CD4-positive, alpha-beta T cell treated with Interleukin-17A for 1 hour (primary cell): ENCODE data around the gene MAPK1.
A peak's percentile ranks its signal among the peaks of the same experiment; 100 is the strongest.
"Not testable (repeated sequence)": the region's sequence is repeated elsewhere in the genome, so short reads cannot be mapped to it uniquely, and the experiment has no call there.

Source experiments
- DNase-seq: peaks from one replicate; pipeline ENCODE4 v3.0.0-alpha.2; 2020

The MAPK1 gene

DNA sequence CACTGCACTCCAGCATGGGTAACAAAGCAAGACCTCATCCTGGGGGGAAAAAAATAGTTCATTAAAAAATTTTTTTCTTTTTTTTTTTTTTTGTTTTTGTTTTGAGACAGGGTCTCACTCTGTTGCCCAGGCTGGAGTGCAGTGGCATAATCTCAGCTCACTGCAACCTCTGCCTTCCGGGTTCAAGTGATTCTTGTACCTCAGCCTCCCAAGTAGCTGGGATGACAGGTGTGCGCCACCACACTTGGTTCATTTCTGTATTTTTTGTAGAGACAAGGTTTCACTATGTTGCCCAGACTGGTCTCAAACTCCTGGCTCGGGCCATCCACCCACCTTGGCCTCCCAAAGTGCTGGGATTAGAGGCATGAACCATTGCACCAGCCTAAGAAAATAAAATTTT lies 142.9 kb downstream of the MAPK1 start:
- not testable (repeated sequence) for DNase-seq

DNA sequence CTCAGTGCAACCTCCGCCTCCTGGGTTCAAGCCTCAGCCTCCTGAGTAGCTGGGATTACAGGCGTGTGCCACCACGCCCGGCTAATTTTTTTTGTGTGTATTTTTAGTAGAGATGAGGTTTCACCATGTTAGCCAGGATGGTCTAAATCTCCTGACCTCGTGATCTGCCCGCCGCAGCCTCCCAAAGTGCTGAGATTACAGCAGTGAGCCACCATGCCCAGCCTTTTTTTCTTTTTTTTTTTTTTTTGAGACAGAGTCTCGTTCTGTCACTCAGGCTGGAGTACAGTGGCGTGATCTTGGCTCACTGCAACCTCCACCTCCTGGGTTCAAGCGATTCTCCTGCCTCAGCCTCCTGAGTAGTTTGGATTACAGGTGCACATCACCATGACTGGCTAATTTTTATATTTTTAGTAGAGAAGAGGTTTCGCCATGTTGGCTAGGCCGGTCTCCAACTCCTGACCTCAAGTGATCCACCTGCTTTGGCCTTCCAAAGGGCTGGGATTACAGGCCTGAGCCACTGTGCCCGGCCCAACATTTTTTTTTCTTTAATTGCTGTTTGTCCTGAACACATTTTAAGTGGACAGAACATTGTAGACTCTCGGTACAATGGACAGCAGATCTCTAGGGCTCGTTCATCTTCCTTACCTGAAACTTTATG lies 146.1 kb downstream of the MAPK1 start:
- not testable (repeated sequence) for DNase-seq

DNA sequence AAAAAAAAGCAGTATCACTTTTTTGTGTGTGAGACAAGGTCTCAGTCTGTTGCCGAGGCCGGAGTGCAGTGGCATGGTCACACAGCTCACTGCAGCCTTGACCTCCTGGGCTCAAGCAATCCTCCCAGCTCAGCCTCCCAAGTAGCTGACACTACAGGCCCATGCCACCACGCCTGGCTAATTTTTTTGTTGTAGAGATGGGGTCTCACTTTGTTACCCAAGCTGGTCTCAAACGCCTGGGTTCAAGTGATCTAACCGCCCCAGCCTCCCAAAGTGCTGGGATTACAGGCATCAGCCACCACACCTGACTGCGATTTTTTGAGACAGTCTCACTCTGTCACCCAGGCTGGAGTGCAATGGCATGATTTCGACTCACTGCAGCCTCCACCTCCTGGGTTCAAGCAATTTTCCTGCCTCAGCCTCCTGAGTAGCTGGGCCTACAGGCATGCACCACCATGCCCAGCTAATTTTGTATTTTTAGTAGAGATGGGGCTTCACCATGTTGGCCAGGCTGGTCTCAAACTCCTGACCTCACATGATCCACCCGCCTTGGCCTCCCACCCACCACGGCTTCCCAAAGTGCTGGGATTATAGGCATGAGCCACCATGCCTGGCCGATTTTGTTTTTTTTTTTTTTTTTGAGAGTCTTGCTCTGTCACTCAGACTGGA lies 147.1 kb downstream of the MAPK1 start:
- not testable (repeated sequence) for DNase-seq

DNA sequence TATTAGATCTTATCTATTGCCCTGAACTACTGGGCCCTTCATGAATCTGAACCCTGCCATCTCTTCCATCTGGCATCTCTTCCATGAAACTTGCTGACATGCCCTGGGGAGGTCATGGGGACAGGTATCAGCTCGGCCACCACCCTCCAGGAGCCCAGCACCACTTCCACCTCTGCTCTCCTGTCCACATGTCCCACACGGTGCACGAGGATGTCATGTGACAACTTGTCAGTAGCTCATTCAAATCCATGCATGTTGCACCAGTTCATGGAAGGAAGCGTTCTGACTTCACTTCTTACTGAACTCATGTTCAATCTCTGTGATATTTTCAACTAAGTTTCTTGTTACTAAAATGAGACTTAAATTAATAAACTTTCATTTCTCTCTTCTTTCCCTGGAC lies 148.4 kb downstream of the MAPK1 start:
- DNase-seq, result no peak

DNA sequence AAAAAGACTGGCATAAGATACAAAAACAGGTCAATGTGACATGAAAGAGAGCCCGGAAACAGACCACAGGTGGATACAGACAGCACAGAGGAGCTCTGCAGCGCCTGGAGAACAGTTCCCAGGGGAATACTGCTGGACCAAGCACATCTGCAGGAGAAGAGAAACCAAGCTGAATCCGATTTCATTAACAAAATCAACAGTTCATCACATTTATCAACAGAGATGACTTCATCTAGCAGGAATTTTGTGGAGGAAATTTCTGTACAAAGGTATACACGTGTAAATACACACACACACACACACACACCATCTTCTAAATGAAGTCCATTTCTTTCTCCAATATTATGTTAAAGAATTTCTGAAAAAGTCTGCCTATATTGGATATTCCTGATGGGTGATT lies 148.9 kb downstream of the MAPK1 start:
- no peak for DNase-seq

DNA sequence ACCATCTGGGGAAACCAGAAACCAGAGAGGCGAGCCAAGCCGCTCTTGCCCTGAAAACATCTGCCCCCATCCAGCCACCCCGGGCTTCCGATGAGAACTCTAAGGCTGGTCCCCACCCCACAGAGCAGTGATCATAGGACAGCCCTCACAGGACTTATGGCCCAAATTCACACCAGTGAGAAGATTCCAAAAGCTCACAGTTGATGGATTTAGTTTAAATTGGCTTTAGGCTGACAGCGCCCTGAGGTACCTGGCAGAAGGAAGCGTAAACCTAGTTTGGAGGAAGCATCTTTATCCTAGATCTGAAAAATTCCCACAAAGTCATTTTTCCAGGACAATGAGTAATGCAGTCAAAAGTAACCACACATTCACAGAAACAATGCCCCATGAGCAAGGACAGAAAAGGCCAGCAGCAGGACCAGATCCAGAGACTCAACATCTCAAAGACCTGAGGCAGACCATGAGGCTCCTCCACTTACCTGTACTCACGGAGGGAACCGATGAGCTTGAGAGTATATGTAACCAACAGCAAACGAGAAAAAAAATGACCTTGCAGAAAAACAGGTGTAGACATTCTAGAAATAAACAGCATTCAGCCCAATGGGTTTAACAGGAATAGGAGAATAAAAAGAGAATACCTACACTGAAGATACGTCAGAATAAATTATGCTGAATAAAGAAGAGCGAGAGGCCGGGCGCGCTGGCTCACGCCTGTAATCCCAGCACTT lies 150.9 kb downstream of the MAPK1 start:
- DNase-seq, result not testable (repeated sequence)

DNA sequence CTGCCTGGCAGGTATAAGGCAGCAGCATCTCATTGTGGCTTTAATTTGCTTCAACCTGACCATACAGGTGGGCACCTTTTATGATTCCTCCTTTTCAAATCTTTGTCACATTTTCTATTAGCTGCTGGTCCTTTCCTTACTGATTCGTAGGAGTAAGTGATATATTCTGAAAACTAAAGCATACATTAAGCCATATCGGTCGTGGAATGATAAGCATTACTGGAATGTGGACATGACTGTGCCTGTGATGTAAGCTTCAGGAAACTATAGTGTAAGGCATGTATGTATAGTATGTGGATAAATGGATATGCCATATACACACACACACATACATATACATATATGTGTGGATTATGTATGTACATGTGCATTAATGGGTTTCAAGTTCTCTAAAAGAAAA lies 152.7 kb downstream of the MAPK1 start:
- no peak for DNase-seq

DNA sequence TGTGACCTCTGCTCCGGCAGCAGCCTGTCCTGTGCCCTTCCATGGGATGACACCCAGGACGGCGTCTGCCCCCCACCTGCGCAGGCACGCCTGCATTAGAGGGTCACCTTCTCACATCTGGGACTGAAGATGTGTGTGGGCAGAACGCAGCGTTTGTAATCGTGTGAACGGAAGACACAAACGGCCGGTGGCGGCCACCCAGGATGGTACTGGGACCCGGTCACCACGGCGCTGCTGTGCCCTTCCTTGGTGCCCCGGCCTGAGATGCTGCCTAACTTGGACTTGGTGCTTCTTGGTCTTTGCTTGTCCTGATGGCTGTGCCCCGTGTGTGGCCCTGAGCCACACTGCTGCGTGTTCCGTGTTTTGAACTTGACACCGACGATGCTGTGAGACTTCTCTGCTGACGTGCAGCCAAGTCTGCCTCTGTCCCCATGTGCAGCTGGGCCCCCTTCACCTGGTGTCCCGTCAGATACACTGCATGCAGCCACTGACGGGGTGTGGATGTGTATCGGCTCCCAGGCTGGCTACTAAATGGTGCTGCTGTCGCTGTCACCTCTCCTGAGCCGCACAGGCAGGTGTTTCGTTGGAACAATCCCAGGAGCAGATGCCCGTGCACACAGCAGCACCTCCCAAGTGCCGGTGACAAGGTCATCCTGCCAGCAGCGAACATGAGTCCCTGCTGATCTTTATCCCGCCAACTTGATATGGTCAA lies 153.2 kb downstream of the MAPK1 start:
- DNase-seq, result no peak

DNA sequence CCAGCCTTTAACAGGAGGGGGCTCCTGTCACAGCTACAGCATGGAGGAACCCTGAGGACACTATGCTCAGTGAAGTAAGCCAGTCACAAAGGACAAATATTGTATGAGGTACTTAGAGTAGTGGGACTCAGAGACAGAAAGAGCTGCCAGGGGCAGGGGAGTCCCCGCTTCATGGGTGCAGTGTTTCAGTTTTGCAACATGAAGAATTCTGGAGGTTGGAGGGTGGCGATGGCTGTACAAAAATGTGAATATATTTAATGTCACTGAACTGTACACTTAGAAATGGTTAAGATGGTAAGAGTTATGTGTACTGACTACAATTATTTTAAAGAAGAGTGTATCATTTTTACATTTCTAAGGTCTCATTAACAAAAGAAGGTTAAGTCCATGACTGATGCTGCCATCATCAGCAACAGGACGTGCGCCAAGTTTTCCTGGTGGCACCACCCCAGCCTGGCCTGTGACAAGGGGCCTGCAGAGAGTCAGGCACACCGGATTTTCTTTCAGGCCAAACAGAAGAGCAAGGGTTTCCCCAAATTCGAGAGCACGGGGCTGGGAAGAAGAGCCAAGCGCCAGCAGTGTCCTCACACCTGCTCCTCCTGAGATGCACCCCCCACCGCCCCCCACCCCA lies 153.9 kb downstream of the MAPK1 start:
- no peak for DNase-seq

DNA sequence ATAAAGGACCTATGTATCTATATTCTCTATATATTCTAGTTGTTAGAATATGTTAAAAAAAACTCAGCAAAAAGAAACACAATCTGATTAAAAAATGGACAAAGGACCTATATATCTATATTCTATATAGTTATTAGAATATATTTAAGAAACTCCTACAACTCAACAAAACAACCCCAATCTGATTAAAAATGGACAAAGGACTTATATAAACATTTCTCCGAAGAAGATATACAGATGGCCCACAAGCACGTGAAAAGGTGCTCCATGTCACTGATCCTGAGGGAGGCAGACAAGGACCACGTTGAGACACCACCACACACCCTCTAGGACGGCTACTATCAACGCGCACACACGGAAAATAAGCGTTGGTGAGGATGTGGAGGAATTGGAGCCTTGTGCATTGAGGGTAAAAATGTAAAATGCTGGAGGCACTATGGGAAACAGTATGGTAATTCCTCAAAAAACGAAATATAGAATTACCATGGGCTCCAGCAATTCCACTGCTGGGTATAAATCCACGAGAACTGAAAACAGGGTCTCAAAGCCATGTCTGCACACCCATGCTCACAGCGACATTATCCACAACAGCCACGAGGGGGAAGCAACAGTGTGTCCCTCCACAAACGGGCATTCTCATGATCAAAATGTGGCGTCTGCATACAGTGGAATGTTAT lies 154.6 kb downstream of the MAPK1 start:
- DNase-seq, result peak; percentile 75

DNA sequence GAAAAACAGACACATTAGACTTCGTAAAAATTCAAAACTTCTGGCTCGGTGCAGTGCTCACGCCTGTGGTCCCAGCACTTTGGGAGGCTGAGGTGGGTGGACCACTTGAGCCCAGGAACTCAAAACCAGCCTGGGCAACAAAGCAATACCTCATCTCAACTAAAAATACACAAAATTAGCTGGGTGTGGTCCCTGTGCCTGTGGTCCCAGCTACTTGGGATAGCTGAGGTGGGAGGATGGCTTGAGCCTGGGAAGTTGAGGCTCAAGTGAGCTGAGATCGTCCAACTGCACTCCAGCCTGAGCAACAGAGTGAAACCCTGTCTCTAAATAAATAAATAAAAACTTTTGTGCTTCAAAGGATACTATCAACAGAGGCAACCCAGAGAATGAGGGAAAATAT lies 155.6 kb downstream of the MAPK1 start:
- no peak for DNase-seq

DNA sequence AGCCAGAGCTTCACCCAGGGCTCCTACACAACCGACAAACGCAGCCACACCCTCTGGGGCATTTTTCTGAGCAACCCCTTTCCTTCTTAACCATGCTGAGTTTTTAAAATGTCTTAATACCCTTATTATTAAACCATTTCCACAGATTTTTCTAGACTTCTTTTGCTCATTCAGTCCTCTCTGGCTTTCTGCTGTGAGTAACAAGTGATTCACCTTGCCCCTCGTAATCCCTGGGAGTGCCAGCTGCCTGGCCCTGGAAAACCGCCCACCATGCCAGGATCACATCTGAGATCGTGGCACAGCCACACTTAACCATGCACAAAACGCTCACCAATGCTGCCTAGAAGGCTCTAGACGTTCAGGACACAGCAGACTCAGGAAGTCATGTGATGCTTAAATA lies 157.3 kb downstream of the MAPK1 start:
- DNase-seq, result no peak

DNA sequence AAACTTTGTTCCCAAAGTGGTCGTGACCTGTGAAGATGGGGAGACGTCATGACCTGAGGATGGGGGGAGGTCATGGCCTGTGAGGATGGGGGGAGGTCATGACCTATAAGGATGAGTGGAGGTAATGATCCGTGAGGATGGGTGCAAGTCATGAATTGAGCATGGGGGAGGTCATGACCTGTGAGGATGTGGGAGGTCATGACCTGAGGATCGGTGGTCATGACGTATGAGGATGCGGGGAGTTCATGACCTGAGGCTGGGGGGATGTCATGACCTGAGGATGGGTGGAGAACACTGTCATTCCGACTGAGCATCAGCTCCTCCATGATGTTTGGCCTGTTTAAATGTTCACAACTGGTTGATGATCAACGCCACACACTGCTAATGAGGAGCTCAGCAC lies 157.8 kb downstream of the MAPK1 start:
- DNase-seq, result no peak

DNA sequence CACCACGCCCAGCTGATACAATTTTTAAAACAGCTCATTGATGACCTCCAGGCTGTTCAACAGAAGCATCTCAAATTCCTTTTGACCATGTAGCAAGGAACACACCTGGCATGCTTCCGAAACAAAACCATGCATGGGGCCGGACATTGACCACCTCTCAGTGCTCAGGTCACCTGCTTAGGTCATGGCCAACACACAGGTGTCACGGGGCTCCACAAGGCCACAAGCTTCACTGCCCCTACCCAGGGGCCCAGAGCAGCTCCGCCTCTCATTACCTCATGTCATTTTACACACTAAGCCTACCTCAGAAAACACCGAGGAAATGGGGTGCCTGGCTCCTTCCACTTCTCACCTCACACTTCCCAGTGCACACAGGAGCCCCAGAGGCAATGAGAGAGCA lies 158.5 kb downstream of the MAPK1 start:
- no peak for DNase-seq

DNA sequence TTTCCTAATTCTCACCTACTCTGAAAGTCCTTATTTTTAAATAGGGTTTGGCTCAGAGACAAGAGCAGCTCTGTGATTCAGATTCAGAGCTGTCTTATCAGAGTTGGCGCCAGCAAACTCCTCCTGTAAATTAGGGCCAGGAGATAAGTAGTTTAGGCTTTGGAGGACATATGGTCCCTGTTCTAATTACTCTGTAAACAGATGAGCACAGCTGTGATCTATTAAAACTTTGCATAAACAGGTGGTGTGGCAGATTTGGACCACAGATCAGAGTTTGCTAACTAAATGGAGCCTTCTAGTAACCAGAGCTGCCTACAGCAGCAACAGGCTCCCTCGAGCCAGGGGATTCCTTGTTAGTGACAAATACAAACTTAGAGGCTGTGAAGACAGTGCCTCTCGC lies 159.8 kb downstream of the MAPK1 start:
- no peak for DNase-seq
